Measurements from ENCODE around the gene MYBPC1. TPM values are rescaled to one million over a fixed set of nuclear protein-coding genes. Genes with fewer than 3 reads are reported as not detected.
"Not testable (repeated sequence)": the region's sequence is repeated elsewhere in the genome, so short reads cannot be mapped to it uniquely, and the experiment has no call there.

The MYBPC1 gene, protein sequence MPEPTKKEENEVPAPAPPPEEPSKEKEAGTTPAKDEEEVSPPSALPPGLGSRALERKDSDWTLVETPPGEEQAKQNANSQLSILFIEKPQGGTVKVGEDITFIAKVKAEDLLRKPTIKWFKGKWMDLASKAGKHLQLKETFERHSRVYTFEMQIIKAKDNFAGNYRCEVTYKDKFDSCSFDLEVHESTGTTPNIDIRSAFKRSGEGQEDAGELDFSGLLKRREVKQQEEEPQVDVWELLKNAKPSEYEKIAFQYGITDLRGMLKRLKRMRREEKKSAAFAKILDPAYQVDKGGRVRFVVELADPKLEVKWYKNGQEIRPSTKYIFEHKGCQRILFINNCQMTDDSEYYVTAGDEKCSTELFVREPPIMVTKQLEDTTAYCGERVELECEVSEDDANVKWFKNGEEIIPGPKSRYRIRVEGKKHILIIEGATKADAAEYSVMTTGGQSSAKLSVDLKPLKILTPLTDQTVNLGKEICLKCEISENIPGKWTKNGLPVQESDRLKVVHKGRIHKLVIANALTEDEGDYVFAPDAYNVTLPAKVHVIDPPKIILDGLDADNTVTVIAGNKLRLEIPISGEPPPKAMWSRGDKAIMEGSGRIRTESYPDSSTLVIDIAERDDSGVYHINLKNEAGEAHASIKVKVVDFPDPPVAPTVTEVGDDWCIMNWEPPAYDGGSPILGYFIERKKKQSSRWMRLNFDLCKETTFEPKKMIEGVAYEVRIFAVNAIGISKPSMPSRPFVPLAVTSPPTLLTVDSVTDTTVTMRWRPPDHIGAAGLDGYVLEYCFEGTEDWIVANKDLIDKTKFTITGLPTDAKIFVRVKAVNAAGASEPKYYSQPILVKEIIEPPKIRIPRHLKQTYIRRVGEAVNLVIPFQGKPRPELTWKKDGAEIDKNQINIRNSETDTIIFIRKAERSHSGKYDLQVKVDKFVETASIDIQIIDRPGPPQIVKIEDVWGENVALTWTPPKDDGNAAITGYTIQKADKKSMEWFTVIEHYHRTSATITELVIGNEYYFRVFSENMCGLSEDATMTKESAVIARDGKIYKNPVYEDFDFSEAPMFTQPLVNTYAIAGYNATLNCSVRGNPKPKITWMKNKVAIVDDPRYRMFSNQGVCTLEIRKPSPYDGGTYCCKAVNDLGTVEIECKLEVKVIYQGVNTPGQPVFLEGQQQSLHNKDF
- total RNA-seq: 1 to 10 TPM in 1 of 2 donors, under 1 TPM in 1; 0.49 to 1.5 TPM

DNA sequence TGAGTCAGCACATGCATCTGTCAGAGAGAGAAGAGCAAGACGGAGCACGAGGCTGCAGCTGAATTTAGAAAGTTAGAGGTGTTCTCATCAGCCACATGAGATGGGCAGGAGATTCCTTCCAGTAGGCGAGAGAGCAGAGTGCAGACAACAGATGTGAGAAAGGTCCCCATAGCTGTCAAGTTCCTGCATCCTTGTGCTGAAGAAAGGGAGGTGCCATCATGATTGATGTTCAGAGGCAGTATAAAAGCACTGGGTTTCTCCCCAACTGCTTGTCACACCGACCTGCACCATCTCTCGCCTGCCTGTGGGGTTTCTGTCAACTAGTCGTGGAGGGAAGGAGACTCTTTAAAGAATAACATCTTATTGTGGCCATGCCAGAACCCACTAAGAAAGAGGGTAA lies at the start of gene MYBPC1:
MYBPC1 (plus strand) TSS at position 272 of the 400 bp plus-strand sequence; CDS start at position 372, 100 bp downstream.
- Histone ChIP-seq H3K4me1 (ENCODE audit: control insufficient read depth in 1 of 2, low read depth in 2 of 2) (no peaks in the 10 kb centered on the region), H3K9me3 (no peaks in the 10 kb centered on the region), H3K36me3 (no peaks in the 10 kb centered on the region), H3K4me3 (no peak within 1 kb of the TSS), H3K27me3 (replicated peaks; ENCODE audit: insufficient read depth) (no peaks in the 10 kb centered on the region), H3K27ac (no peak within 1 kb of the TSS)
- TF ChIP-seq, protein P1, sequence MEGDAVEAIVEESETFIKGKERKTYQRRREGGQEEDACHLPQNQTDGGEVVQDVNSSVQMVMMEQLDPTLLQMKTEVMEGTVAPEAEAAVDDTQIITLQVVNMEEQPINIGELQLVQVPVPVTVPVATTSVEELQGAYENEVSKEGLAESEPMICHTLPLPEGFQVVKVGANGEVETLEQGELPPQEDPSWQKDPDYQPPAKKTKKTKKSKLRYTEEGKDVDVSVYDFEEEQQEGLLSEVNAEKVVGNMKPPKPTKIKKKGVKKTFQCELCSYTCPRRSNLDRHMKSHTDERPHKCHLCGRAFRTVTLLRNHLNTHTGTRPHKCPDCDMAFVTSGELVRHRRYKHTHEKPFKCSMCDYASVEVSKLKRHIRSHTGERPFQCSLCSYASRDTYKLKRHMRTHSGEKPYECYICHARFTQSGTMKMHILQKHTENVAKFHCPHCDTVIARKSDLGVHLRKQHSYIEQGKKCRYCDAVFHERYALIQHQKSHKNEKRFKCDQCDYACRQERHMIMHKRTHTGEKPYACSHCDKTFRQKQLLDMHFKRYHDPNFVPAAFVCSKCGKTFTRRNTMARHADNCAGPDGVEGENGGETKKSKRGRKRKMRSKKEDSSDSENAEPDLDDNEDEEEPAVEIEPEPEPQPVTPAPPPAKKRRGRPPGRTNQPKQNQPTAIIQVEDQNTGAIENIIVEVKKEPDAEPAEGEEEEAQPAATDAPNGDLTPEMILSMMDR (IDR thresholded peaks at IDR 0.05): no peak
- ATAC-seq (ENCODE audit: insufficient number of reproducible peaks, low FRiP score, low read depth) (no peak), DNase-seq (ENCODE audit: low spot score) (no peak)

DNA sequence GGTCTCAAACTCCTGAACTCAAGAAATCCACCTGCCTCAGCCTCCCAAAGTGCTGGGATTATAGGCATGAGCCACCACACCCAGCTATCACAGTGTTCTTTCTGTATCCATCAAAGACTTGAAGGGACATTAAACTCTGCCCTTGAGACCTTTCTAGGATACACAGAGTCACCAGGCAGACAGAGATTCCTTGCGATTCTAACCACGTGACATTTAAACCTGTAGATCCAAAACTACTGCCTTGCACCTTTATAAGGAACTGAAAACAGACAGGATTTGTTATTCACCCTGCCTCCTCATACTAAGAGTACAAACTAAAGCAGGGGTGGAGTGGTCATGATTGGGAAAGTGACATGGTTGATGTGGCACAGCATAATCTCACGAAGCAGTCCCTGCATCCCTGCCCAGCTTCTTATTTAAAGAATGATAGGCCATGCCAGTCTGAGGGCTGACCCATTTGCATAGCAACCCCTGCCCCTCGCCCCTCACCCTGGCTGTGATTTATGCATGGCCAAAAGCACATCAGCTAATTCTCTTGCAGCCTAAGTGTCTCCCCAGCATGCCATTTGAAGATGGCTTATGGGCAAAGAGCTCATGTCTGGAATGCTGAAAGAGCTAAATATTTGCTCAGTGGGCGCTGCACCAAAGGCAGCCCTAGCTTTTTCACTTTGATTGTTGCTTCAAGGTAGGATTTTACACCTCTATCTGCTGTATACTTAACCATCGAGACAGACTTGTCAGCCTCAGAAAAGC lies 43.2 kb upstream of the MYBPC1 start:
- Histone ChIP-seq H3K36me3 (no peaks in the 10 kb centered on the region), H3K27ac (no peak overlapping the region), H3K4me3 (no peak overlapping the region), H3K9me3 (no peaks in the 10 kb centered on the region), H3K27me3 (replicated peaks; ENCODE audit: insufficient read depth) (no peaks in the 10 kb centered on the region), H3K4me1 (ENCODE audit: control insufficient read depth in 1 of 2, low read depth in 2 of 2) (no peaks in the 10 kb centered on the region)
- TF ChIP-seq, protein P1 (IDR thresholded peaks at IDR 0.05): no peak
- DNase-seq (ENCODE audit: low spot score) (no peak), ATAC-seq (ENCODE audit: insufficient number of reproducible peaks, low FRiP score, low read depth) (no peak)

DNA sequence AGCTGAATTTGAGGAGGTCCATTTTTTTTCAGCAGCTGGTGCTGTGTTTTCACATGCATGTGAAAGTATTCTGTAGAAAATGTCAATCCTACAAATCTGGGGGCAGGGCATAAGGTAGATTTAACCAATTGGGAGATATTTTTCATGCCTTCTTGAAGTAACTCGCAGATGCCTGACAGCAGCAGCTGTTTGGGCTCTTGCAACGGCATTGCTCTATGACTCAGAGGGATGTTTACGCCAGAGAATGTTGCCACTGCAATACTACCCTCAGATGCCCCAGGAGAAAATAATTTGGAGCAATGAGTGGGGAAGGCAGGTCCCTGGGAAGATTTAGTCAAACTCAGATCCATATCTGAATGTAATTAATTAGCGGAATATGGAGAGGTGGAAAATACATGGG lies 42.5 kb upstream of the MYBPC1 start:
- H3K4me1 ChIP-seq (ENCODE audit: control insufficient read depth in 1 of 2, low read depth in 2 of 2): no peaks in the 10 kb centered on the region
- no peak overlapping the region for H3K4me3 ChIP-seq
- TF ChIP-seq, protein P1 (IDR thresholded peaks at IDR 0.05): no peak
- no peak overlapping the region for H3K27ac ChIP-seq
- no peaks in the 10 kb centered on the region for H3K36me3 ChIP-seq
- no peaks in the 10 kb centered on the region for H3K9me3 ChIP-seq
- H3K27me3 ChIP-seq (replicated peaks; ENCODE audit: insufficient read depth): no peaks in the 10 kb centered on the region
- ATAC-seq (ENCODE audit: insufficient number of reproducible peaks, low FRiP score, low read depth): no peak
- no peak for DNase-seq (ENCODE audit: low spot score)

DNA sequence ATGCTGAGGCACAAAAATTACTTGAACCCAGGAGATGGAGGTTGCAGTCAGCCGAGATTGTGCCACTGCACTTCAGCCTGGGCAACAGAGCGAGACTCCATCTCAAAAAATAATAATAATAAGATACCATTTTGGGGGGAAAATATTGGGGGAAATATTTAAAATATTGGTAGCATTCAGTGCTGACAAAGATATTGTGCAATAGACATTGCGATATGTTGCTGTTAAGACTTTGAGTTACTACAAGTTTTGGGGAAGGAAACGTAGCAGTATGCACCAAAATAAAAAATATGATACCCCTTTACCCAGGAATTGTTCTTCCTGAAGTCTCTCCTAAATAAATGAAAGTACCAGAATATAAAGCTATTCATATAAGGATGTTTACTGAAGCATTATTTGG lies 37.7 kb upstream of the MYBPC1 start:
- no peaks in the 10 kb centered on the region for H3K4me1 ChIP-seq (ENCODE audit: control insufficient read depth in 1 of 2, low read depth in 2 of 2)
- no peak for DNase-seq (ENCODE audit: low spot score)
- no peak overlapping the region for H3K27ac ChIP-seq
- no peak for ATAC-seq (ENCODE audit: insufficient number of reproducible peaks, low FRiP score, low read depth)
- no peak overlapping the region for H3K4me3 ChIP-seq
- H3K36me3 ChIP-seq: no peaks in the 10 kb centered on the region
- no peaks in the 10 kb centered on the region for H3K27me3 ChIP-seq (replicated peaks; ENCODE audit: insufficient read depth)
- H3K9me3 ChIP-seq: no peaks in the 10 kb centered on the region
- TF ChIP-seq, protein P1 (IDR thresholded peaks at IDR 0.05): no peak

DNA sequence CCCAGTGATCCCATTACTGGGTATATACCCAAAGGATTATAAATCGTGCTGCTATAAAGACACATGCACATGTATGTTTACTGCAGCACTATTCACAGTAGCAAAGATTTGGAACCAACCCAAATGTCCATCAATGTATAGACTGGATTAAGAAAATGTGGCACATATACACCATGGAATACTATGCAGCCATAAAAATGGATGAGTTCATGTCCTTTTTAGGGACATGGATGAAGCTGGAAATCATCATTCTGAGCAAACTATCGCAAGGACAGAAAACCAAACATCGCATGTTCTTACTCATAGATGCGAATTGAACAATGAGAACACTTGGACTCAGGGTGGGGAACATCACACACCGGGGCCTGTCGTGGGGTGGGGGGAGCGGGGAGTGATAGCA lies 36.0 kb upstream of the MYBPC1 start:
- H3K36me3 ChIP-seq; ATAC-seq (ENCODE audit: insufficient number of reproducible peaks, low FRiP score, low read depth); H3K9me3 ChIP-seq; H3K27me3 ChIP-seq (replicated peaks; ENCODE audit: insufficient read depth); DNase-seq (ENCODE audit: low spot score); H3K4me1 ChIP-seq (ENCODE audit: control insufficient read depth in 1 of 2, low read depth in 2 of 2); H3K4me3 ChIP-seq; H3K27ac ChIP-seq: not testable (repeated sequence)
